ENCODE measurements around the gene HSD17B3.
"Not testable (repeated sequence)": the region's sequence is repeated elsewhere in the genome, so short reads cannot be mapped to it uniquely, and the experiment has no call there.

Gene HSD17B3

DNA sequence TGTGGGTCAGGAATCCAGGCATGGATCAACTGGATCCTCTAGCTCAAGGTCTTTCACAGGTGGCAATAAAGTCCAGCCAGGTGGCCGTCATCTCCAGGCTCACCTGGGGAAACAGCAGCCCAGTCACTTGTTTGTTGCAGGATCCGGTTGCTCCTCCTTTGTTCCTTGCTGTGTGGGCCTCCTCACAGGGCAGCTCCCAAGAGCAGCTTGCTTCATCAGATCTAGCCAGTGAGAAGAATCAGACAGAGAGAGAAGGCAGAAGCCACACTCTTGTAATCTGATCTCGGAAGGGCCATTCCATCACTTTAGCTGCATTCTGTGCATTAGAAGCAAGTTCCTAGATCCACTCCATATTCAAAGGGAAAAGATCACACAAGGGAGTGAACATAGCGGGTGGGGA lies 3.2 kb upstream of the HSD17B3 start:
- no peak for DNase-seq

- no peak for DNase-seq
These were observed 2.3 kb upstream of the HSD17B3 start for GRCh38 chr9:96304230-96304629.

DNA sequence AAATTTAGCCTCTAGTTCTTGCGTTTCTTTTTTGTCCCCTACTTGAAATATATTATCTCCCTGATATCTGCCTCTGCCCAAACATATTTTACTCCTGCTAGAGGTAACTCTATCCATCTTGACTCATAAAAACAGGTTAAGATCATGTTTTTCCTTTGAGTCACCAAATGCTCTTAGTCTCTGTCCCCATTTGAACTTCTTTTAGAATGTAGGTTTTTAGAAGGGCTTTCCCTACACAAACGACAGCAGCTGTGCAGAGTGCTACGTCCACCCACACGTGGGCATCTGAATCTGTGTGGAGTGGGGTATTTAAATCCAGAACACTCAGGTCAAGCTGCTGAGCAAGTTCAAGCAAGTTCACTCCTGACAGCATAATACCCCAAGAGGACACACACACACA lies 2.2 kb downstream of the HSD17B3 start:
- DNase-seq = no peak

DNA sequence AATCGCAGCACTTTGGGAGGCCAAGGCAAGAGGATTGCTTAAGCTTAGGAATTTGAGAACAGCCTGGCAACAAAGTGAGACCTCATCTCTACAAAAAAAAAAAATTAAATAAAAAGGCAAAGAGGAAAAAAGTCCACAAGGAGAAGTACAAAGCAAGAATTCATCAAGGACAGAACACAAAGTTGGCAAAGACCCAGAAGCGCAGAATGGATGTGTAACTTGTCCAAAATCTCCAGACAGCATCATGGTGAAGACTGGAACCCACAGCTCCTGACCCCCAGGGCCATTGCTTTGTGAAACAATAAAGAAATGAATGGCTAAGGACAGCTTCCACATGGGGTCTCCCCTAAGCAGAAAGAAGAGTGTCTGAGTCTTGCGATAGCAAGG lies 7.8 kb downstream of the HSD17B3 start:
- no peak for DNase-seq

DNA sequence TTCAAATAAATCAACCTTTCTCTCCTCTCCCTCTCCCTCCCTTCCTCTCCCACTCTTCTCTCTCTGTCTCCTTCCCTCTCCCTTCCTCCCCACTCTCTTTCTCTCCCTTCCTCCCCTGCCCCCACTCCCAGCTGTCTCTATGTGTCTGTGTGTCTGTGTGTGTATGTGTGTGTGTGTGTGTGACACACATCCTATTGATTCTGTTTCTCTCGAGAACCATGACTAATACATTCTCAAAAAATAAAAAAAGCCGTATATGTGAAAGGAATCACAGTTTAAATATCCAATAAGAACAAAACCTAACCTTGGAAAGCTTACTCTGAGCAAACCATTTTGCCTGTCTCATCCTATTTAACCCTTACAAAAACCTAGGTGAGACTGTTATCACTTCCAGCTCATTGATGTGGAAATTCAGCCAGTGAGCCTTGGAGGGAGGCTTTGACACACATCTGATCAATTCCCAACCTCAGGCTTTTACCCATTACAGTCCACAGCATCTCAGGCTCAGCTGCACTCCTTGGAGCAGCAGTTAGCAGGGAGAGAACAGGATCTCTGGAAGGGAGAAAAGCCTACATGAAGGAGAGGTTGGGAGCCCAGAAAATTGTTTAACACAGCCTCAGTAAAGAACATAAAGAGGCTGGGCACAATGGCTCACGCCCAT lies 8.3 kb downstream of the HSD17B3 start:
- no peak for DNase-seq

- DNase-seq = no peak
These were observed 12.6 kb downstream of the HSD17B3 start for GRCh38 chr9:96289392-96289791.

- DNase-seq = no peak
These were observed 20.3 kb downstream of the HSD17B3 start for GRCh38 chr9:96281641-96282040.

GRCh38 chr9:96279932-96280331 lies 22.0 kb downstream of the HSD17B3 start:
- DNase-seq = no peak

GRCh38 chr9:96274939-96275338 lies 27.0 kb downstream of the HSD17B3 start:
- no peak for DNase-seq

DNA sequence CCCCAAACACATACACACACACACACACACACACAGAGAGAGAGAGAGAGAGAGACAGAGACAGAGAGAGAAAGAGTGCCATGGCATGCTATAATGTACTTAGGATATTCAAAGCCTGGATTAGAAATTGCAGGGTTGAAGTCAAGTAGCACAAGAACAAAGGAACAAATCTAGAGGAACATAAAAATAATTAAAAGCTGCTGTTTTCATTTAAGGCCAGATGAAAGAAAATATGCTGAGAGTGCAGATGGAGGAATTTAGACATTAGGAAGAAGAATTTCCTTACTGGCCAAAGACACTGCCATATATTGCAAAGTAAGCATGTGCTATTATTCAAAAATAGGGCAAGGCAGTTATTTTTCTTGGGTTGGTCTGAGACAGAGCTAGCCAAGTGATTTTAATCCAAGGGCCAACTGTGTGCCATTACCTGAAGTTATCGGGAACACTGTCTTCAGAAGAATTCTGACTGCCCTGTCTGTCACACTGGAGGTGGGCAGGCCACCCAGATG lies 31.7 kb downstream of the HSD17B3 start:
- no peak for DNase-seq

- DNase-seq = no peak
These were observed 43.0 kb downstream of the HSD17B3 start for GRCh38 chr9:96258967-96259366.

GRCh38 chr9:96256800-96257199 lies 45.2 kb downstream of the HSD17B3 start:
- no peak for DNase-seq

DNA sequence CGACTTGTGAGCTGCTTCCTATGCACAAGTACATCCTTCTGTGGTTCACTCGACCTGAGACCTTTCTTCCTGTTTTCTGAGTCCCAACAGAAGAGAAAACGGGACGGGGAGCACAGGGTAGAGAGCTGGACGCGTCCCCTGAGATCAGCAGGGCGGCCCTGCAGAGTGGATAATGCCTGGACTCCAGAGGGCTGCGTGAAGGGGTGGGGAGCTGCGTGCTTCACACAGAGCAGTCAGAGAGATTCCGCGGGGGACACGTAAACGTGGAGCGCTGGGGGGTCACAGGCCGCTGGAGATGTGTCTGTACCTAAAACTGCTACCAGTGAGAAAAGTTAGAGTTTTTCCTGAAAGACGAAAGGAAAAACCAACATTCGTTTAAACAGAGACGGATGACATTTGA lies 46.3 kb downstream of the HSD17B3 start:
- no peak for DNase-seq

GRCh38 chr9:96253059-96253696 lies 48.8 kb downstream of the HSD17B3 start:
- DNase-seq = no peak

DNA sequence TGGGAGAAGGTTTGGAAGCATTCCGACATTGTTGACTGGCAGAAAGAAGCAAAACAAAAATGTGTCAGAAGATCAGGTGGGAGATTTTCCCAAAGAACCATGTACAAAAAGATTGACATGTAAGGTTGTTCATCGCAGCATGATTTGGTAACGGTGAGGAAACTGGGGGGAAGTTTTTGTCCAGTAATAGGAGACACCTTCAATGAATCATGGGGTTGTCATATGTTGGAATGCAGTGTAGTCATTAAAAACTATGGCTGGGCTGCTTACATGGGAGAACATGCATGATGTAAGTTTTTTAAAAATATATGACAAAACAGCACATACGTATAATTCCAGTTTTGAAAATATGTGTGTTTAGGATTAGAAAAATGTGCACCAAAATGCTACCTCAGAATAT lies 50.5 kb downstream of the HSD17B3 start:
- no peak for DNase-seq

- DNase-seq = no peak
These were observed 52.2 kb downstream of the HSD17B3 start for GRCh38 chr9:96249746-96250145.

- no peak for DNase-seq
These were observed 55.7 kb downstream of the HSD17B3 start for GRCh38 chr9:96246267-96246671.

DNA sequence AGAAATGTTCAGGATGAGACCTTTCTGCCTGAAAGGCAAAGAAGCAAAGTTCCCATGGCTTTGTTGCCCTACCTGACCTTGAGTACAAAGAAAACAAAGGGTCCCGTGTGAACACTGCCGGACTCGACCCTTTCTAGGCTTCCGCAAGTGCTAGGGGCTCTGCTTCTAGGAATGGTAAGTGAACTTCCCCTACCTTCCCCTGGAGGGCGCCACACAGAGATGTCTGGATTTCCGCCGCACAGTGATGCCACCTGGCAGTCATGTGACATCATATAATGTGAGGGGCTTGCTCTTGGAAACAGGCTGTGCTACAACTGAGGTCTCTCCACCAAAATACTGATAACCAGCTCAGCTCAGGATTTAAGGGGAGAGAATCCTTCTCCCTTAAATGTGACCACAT lies 56.6 kb downstream of the HSD17B3 start:
- no peak for DNase-seq

DNA sequence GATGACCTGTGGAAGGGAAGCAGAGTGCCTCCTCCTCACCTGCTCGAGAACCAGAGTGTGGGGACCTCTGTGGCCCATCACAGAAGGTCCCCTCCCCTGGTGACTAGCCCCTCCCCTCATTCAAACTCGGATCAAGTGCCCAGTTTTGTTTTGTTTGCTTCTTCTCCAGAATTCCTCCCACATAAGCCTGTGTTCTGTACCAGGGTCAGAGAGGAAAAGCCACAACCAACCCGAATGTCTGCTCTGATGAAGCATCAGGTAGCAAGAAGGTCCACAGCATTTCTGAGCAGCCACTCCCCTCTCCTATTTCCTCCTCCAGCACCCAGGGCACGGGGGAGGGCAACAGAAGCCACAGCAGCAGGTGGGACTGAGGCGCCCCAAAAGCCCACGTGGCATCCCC lies 58.2 kb downstream of the HSD17B3 start:
- DNase-seq = no peak

DNA sequence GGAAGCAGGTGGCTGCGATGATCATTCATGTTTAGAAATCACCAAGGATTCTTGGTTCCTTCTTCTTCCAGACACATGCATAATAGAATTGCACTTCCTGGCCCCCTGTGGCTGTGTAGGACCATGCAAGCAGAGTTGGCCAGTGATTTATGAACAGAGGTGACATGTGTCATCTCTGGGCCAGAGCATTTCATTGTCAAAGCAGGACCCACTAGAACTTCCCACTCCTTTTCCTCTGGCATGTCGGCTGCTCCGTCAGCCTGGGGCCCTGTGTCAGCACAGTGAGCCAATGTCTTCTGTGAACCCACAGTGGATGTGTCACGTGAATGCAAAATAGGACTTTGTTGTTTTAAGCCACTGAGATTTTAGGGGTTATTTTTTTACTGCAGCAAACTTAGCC lies 59.2 kb downstream of the HSD17B3 start:
- DNase-seq = no peak

GRCh38 chr9:96241391-96241809 lies 60.6 kb downstream of the HSD17B3 start:
- no peak for DNase-seq

DNA sequence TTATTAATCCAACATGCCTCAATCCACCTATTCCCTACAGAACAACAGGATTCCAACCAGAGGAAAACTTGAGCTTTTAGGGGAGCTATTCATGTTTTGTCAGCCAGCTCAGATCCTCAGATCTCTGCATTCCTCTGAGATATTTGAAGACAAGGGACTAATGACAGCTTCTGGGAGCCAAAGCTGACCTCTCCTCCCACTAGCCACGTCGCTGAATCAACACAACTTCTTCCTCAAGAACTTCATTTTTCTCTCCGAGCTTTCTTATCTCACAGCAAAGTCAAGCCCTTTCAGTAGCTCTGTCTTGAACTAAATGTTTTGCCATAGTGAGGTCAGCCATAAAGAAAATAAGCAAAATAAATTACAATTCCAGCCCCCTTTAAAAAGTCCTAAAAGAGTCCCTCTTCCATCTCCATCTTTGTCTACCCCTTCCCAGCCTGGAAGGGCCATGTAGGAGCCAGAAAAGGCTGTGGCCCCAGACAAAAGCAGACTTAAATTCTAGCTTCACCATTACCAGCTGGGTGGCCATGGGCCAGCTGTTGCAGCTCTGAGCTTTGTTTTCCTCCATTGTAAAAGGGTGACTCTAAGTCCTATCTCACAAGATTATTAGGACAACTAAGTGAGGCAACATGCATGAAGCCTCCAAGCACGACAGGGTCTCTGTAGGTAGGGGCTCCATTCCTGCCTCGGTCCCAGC lies 65.0 kb downstream of the HSD17B3 start:
- DNase-seq = no peak

- DNase-seq = not testable (repeated sequence)
These were observed 65.6 kb downstream of the HSD17B3 start for GRCh38 chr9:96236337-96236736.
